Measurements from ENCODE around the gene ARHGAP44.

ARHGAP44 gene

GRCh38 chr17:13038931-13039665, 249.8 kb downstream of the ARHGAP44 start:
- DNase-seq (ENCODE audit: low read depth): no peak
- TF ChIP-seq, protein P1, sequence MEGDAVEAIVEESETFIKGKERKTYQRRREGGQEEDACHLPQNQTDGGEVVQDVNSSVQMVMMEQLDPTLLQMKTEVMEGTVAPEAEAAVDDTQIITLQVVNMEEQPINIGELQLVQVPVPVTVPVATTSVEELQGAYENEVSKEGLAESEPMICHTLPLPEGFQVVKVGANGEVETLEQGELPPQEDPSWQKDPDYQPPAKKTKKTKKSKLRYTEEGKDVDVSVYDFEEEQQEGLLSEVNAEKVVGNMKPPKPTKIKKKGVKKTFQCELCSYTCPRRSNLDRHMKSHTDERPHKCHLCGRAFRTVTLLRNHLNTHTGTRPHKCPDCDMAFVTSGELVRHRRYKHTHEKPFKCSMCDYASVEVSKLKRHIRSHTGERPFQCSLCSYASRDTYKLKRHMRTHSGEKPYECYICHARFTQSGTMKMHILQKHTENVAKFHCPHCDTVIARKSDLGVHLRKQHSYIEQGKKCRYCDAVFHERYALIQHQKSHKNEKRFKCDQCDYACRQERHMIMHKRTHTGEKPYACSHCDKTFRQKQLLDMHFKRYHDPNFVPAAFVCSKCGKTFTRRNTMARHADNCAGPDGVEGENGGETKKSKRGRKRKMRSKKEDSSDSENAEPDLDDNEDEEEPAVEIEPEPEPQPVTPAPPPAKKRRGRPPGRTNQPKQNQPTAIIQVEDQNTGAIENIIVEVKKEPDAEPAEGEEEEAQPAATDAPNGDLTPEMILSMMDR (IDR thresholded peaks at IDR 0.05; ENCODE audit: low read length, missing control alignments): no peak

More at GRCh38 chr17:13038931-13039665, 249.8 kb downstream of the ARHGAP44 start:
- no peak overlapping the region for H3K4me3 ChIP-seq (replicated peaks; ENCODE audit: low read depth, low read length)

Data from fibroblast of pulmonary artery (primary cell).